Astrocyte of the cerebellum (primary cell): Measurements from ENCODE around the gene DDX49.

Source experiments
- DNase-seq: peaks from one replicate; pipeline ENCODE4 v3.0.0-alpha.2; 2011; ENCODE audit warnings: low read depth
- H3K4me3 ChIP-seq: 2 replicates; pipeline ENCODE4 v1.5.1; 2011; ENCODE audit warnings: mild to moderate bottlenecking, low read depth, low read length, moderate library complexity
- CTCF ChIP-seq: IDR thresholded peaks from 2 replicates; pipeline ENCODE4 v1.5.1; 2012; ENCODE audit warnings: low read length, low read depth, moderate library complexity, mild to moderate bottlenecking; ENCODE audit errors: missing control alignments
- in situ Hi-C: cut with HindIII; loops from 2 replicates; pipeline ENCODE4 v1.10.0; 2017; ENCODE audit warnings: low sequenced_read_pairs

The DDX49 gene

GRCh38 chr19:18889949-18890745, 29.4 kb upstream of the DDX49 start:
- no peak for TF ChIP-seq CTCF
- in situ Hi-C loops: no loop called here
- H3K4me3 ChIP-seq: no peak overlapping the region
- DNase-seq: no peak

GRCh38 chr19:18893587-18894253, 25.8 kb upstream of the DDX49 start:
- TF ChIP-seq CTCF: no peak
- in situ Hi-C loops: no loop called here
- H3K4me3 ChIP-seq: no peak overlapping the region
- DNase-seq: no peak

GRCh38 chr19:18894254-18895037, 25.1 kb upstream of the DDX49 start:
- H3K4me3 ChIP-seq: peak overlapping the region; percentile 40
- no peak for TF ChIP-seq CTCF
- DNase-seq: no peak
- in situ Hi-C loops: no loop called here

- H3K4me3 ChIP-seq: peak overlapping the region; percentile 40
- TF ChIP-seq CTCF: peak; percentile 35
- DNase-seq: no peak
- in situ Hi-C loops: no loop called here
These were observed 24.3 kb upstream of the DDX49 start for GRCh38 chr19:18895038-18895823.

- peak within 1 kb of the TSS; percentile 40 for H3K4me3 ChIP-seq
- in situ Hi-C loops: no loop called here
- no peak for TF ChIP-seq CTCF
- no peak for DNase-seq
These were observed 23.6 kb upstream of the DDX49 start, which contains the start of gene CERS1 for GRCh38 chr19:18895824-18896341. CERS1 (minus strand) TSS chr19:18896158; CDS start chr19:18896072, 86 bp downstream.
